OCI-LY7 (cell line): ENCODE results near the gene STK10.
"Not testable (repeated sequence)": the region's sequence is repeated elsewhere in the genome, so short reads cannot be mapped to it uniquely, and the experiment has no call there.

Experiments used
- EZH2phosphoT487 ChIP-seq: fragments of 200-600 bp; sonication (generic); IDR thresholded peaks from 2 replicates; pipeline ENCODE4 v1.6.1; 2018; ENCODE audit warnings: low read depth, borderline replicate concordance, mild to moderate bottlenecking, mixed run types, antibody characterized with exemption, low read length, moderate library complexity, mixed read lengths
- TF ChIP-seq, protein P1 (sequence below): fragments of 200-600 bp; sonication (generic); conservative IDR thresholded peaks from 2 replicates; pipeline ENCODE4 v1.5.1; 2014; ENCODE audit warnings: mild to moderate bottlenecking, antibody characterized with exemption, low read length, moderate library complexity, mixed read lengths

DNA sequence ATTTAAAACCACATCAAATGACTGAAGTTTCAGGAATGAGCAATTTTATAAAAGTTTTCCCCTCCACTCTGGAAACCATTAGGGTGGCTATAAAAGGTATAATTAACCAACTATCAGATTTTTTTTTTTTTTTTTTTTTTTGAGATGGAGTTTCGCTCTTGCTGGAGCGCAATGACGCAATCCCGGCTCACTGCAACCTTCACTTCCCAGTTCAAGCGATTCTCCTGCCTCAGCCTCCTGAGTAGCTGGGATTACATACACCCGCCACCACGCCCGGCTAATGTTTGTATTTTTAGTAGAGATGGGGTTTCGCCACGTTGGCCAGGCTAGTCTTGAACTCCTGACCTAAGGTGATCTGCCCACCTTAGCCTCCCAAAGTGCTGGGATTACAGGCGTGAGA lies 18.0 kb upstream of the STK10 start:
- TF ChIP-seq, protein P1, sequence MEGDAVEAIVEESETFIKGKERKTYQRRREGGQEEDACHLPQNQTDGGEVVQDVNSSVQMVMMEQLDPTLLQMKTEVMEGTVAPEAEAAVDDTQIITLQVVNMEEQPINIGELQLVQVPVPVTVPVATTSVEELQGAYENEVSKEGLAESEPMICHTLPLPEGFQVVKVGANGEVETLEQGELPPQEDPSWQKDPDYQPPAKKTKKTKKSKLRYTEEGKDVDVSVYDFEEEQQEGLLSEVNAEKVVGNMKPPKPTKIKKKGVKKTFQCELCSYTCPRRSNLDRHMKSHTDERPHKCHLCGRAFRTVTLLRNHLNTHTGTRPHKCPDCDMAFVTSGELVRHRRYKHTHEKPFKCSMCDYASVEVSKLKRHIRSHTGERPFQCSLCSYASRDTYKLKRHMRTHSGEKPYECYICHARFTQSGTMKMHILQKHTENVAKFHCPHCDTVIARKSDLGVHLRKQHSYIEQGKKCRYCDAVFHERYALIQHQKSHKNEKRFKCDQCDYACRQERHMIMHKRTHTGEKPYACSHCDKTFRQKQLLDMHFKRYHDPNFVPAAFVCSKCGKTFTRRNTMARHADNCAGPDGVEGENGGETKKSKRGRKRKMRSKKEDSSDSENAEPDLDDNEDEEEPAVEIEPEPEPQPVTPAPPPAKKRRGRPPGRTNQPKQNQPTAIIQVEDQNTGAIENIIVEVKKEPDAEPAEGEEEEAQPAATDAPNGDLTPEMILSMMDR = not testable (repeated sequence)
- not testable (repeated sequence) for TF ChIP-seq EZH2phosphoT487
